Activated CD4-positive, CD25-positive, alpha-beta regulatory T cell treated with anti-CD3 and anti-CD28 coated beads, Interleukin-2, amount 50 U/mL, for 16 hours (primary cell): ENCODE measurements around the gene LGI2.
"Not testable (repeated sequence)": the region's sequence is repeated elsewhere in the genome, so short reads cannot be mapped to it uniquely, and the experiment has no call there.

Source experiments
- DNase-seq: peaks from one replicate; pipeline ENCODE4 v3.0.0-alpha.2; 2020; ENCODE audit warnings: low read depth, low spot score

The LGI2 gene

GRCh38 chr4:25050370-25051078, 19.8 kb upstream of the LGI2 start:
- no peak for DNase-seq

DNA sequence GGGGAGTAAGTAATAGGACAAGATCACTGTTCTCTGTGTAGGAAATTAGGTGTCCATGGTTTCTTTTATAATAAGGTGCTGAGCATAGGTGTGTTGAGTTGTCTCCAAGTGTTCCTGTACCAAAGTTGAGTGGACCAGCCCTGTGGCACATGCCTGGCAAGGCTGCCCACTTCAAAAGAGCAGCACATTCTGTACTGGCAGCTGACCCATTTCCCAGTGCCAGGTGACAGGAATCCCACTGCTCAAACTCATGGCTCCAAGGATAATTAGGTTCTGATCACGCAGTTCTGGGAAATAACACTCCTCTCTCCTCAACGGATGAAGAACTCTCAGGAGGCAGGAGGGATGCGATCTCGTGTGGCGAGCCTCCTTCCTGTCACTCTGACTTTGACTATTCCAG, 12.8 kb upstream of the LGI2 start:
- DNase-seq: no peak

DNA sequence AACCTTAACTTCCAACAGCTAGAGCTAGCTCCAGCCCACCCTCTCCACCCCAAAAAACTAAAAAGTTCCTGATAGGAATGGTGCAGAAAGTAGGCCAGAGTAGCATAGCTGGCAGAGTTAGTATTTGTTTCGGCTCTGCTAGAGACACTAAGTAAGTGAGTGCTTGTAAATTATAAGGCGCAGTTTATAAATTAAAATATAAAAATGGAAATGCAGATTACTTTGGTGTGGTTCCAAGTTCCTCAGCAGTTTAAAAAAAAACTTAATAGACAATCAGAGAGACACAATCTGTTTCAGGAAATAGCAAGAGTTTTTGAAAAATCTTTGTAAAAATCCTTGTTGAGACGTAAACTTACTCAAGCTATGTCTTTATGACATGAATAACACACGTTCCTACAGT, 2.8 kb upstream of the LGI2 start:
- DNase-seq: no peak

GRCh38 chr4:25032126-25032525, 1.4 kb upstream of the LGI2 start:
- no peak for DNase-seq

- no peak for DNase-seq
Observed at GRCh38 chr4:25031077-25031621, 403 bp upstream of the LGI2 start.

- no peak for DNase-seq
Observed at GRCh38 chr4:25029479-25030276, 1.1 kb downstream of the LGI2 start.

- DNase-seq: no peak
Observed at GRCh38 chr4:25028851-25029250, 1.9 kb downstream of the LGI2 start.

GRCh38 chr4:25022766-25023165, 8.0 kb downstream of the LGI2 start:
- DNase-seq: no peak

GRCh38 chr4:25021216-25021615, 9.5 kb downstream of the LGI2 start:
- DNase-seq: no peak

DNA sequence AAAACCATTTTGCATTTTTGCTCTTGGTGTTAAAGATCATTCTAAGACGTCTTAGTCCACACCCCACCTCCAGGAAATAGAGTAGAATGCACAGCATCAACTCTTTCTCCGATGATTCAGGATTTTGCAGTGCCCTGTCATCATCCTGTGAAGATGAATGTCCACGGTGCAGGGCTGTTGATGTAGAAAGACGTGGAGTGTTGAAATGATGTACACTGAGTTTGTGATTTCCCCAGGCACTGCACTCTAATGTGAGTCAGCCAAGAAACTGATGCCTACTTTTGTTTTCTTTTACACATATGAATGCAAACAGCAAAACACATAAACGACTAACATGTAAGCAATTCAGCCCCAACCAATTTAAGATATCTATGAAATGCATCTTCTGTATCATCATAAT, 10.5 kb downstream of the LGI2 start:
- DNase-seq: no peak

GRCh38 chr4:25019501-25019900, 11.2 kb downstream of the LGI2 start:
- no peak for DNase-seq

DNA sequence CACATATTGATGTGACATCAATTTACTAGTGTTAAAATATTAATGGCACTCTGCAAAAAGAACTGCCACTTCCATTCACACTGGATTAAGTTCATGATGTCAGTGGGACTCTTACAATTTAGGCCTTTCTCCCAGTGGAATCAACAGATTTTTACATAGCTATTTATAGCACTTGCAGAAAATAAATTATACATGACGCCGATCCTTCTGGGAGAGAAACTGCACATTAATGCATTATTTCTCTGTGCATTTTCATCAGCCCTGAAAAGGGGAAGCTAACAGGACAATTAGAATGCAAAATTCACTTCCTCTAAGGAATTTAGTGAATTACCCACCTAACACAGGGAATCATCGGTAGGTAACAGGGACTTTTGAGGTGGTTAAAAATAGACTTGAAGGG, 15.7 kb downstream of the LGI2 start:
- DNase-seq: no peak

DNA sequence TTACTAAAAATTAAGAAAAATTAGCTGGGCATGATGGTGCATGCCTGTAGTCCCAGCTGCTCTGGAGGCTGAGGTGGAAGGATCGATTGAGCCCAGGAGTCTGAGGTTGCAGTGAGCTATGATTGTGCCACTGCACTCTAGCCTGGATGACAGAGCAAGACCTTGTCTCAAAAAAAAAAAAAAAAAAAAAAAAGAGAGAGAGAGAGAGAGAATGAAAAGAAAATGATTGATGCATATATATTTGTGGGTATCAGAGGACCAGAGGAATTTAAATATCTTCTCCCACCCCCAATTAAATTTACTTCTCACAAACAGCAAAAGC, 16.1 kb downstream of the LGI2 start:
- DNase-seq: not testable (repeated sequence)

GRCh38 chr4:25013756-25014661, 16.7 kb downstream of the LGI2 start:
- DNase-seq: no peak

- no peak for DNase-seq
Observed at GRCh38 chr4:25012655-25013054, 18.1 kb downstream of the LGI2 start.

DNA sequence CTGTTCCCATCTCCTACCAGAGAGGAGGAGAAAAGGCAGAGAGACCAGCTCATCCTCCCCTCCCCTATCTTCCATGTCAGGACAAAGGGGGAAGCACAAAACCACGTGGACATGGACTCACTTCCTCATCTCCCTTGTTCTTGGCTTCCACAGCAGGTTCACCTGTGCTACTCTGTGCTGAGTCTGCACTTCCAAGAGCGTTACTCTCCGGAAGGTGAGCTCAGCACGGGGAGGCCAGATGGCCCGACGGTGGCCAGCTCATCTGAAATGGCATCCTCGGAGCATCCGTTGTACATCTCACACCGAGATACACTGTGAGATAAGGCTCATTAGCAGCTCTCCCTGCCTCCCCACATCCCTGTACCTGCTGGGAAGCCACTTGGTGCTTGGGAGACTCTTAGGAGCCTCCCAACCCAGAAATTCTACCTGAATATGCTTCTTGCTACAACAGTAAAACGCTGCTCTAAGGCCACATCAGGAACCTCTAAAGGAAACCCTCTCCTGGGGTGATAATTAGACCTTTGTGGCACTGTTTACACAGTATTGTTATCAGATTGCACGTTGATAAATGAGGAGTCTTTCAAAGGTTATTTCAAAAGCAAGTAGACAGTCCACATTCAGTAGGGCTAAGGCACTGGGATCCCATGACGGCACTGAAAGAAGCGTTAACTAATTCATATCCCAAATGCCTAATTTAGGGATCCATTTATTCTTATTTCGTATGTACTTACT, 19.4 kb downstream of the LGI2 start:
- DNase-seq: no peak

DNA sequence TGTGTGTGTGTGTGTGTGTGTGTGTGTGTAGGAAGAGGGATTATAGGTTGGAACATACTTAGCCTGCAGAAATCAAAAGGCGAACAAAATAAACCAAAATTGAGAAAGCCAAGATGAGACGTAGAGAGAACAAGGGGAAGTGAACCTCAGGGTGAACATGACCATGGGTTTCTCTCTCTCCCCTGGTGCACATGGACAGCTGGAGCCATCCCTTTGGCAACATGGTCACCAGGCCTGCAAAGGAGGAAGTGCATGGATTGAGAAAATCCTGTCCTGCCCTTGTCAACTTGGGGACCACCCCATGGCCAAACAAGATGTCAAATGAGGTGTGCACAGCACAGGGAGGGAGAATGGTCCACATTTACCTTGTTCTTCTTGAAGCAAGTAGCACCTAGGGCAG, 23.1 kb downstream of the LGI2 start:
- no peak for DNase-seq

GRCh38 chr4:25002681-25003080, 28.1 kb downstream of the LGI2 start:
- no peak for DNase-seq

DNA sequence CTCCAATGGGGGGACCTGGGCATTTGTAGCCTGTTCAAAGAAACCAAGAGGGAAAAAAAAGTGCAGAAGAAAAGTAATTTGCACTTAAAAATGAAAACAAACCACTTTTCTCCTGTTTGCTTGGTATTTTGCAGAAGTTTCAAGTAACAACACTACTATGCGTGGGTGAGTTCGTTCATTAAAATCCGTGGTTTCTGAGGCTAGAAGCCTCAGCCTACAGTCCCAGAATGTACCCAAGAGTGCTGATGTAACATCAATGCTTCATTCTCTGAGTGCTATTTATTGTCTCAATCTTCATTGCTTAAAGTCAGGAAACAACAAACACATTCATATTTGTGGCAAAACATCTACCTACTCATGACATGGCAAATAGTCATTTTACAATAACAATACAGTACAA, 29.2 kb downstream of the LGI2 start:
- DNase-seq: no peak

DNA sequence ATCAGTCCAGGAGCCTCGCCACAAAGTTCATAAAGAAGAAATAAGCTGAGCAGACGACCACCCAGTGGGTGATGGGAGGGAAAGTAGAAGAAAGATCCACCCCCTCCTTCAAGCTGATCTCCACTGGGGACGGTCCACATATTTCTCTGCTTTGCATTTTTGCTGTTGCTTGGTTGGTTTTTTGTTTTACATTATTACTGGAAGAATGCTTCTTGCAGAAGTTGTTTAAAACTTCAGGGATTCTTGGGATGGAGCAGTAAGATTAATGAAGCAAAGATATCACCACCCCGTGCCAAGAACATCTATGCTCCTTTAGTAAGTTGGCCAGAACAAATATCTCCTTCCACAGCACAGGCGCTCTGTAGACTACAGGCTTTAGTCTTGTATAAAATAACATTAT, 30.1 kb downstream of the LGI2 start:
- DNase-seq: no peak

DNA sequence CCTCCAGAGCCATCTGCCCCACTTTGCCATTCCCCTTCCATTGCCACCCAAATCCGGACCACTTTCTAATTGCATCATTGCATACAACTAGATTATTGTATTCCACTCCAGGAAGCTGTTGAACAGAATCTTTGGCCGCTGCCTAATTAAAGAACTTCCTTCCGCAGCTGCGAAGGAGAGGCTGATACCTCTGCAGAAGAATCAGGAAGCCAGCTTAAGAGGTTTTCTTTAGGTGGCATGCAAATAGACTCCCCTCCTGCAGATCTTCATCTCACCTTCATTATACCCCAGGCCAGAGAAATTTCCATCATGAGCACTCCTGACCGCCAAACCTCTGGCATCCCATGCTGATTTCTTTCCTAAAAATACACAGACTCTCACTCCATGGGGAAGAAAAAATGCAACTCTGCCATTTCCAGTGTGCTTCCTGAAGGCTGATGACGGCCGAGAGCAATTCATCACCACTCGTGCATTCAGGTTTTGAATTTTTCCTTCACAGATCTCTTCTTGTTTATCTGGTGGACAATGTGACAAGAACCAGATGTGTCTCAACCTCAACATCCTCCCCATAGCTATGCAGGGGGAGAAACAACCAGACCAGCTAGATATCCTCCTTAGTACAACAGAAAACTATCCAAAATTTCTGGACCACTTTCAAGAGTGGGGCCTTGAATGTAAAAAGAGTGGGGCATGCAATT, 31.2 kb downstream of the LGI2 start:
- no peak for DNase-seq
